Measurements from ENCODE around the gene SLC25A33.

SLC25A33 gene

GRCh38 chr1:9606458-9606857 is 67.2 kb downstream of the SLC25A33 start:
- Histone ChIP-seq H3K4me3 (replicated peaks; ENCODE audit: insufficient read depth, low read length) (no peak overlapping the region), H3K27me3 (ENCODE audit: insufficient read depth, poor library complexity, severe bottlenecking) (no peaks in the 10 kb centered on the region), H3K27ac (replicated peaks) (no peak overlapping the region)
- no peak for TF ChIP-seq CTCF (IDR thresholded peaks at IDR 0.05; ENCODE audit: insufficient read depth, low read length)
- TF ChIP-seq SPI1 (IDR thresholded peaks at IDR 0.05; ENCODE audit: borderline replicate concordance, low read depth), result no peak
- DNase-seq (ENCODE audit: low read depth in 1 of 2, low spot score in 1 of 2), result no peak

GRCh38 chr1:9606948-9607347 is 67.7 kb downstream of the SLC25A33 start:
- no peaks in the 10 kb centered on the region for H3K27me3 ChIP-seq (ENCODE audit: insufficient read depth, poor library complexity, severe bottlenecking)
- TF ChIP-seq GABPA (IDR thresholded peaks at IDR 0.05; ENCODE audit: low read depth) (no peak), POLR2AphosphoS5 (IDR thresholded peaks at IDR 0.05; ENCODE audit: low read depth) (no peak), REST (IDR thresholded peaks at IDR 0.05; ENCODE audit: insufficient replicate concordance, low read depth) (no peak), SPI1 (IDR thresholded peaks at IDR 0.05; ENCODE audit: borderline replicate concordance, low read depth) (no peak), CTCF (IDR thresholded peaks at IDR 0.05; ENCODE audit: insufficient read depth, low read length) (no peak)
- no peak overlapping the region for H3K27ac ChIP-seq (replicated peaks)
- DNase-seq (ENCODE audit: low read depth in 1 of 2, low spot score in 1 of 2), result no peak
- no peak overlapping the region for H3K4me3 ChIP-seq (replicated peaks; ENCODE audit: insufficient read depth, low read length)

- no peaks in the 10 kb centered on the region for H3K27me3 ChIP-seq (ENCODE audit: insufficient read depth, poor library complexity, severe bottlenecking)
- TF ChIP-seq SPI1 (IDR thresholded peaks at IDR 0.05; ENCODE audit: borderline replicate concordance, low read depth) (no peak), GABPA (IDR thresholded peaks at IDR 0.05; ENCODE audit: low read depth) (no peak), CTCF (IDR thresholded peaks at IDR 0.05; ENCODE audit: insufficient read depth, low read length) (no peak), POLR2AphosphoS5 (IDR thresholded peaks at IDR 0.05; ENCODE audit: low read depth) (no peak), REST (IDR thresholded peaks at IDR 0.05; ENCODE audit: insufficient replicate concordance, low read depth) (no peak)
- H3K27ac ChIP-seq (replicated peaks), result no peak overlapping the region
- no peak overlapping the region for H3K4me3 ChIP-seq (replicated peaks; ENCODE audit: insufficient read depth, low read length)
- DNase-seq (ENCODE audit: low read depth in 1 of 2, low spot score in 1 of 2), result no peak
Measured at GRCh38 chr1:9607352-9607751, 68.1 kb downstream of the SLC25A33 start.

GRCh38 chr1:9609998-9610397 is 70.7 kb downstream of the SLC25A33 start:
- no peak overlapping the region for H3K27ac ChIP-seq (replicated peaks)
- H3K4me3 ChIP-seq (replicated peaks; ENCODE audit: insufficient read depth, low read length), result no peak overlapping the region
- DNase-seq (ENCODE audit: low read depth in 1 of 2, low spot score in 1 of 2), result no peak
- H3K27me3 ChIP-seq (ENCODE audit: insufficient read depth, poor library complexity, severe bottlenecking), result no peaks in the 10 kb centered on the region
- TF ChIP-seq REST (IDR thresholded peaks at IDR 0.05; ENCODE audit: insufficient replicate concordance, low read depth) (no peak), CTCF (IDR thresholded peaks at IDR 0.05; ENCODE audit: insufficient read depth, low read length) (no peak), SPI1 (IDR thresholded peaks at IDR 0.05; ENCODE audit: borderline replicate concordance, low read depth) (no peak), POLR2AphosphoS5 (IDR thresholded peaks at IDR 0.05; ENCODE audit: low read depth) (no peak), GABPA (IDR thresholded peaks at IDR 0.05; ENCODE audit: low read depth) (no peak)
